H9 (cell line): ENCODE results near the gene PIP4K2A. TPM values are rescaled to one million over a fixed set of nuclear protein-coding genes. Genes with fewer than 3 reads are reported as not detected.

Experiments used
- DNase-seq: peaks from one replicate; pipeline ENCODE4 v3.0.0-alpha.2; 2017
- H2AFZ ChIP-seq: one replicate; pipeline ENCODE4 v1.6.1; 2013; ENCODE audit warnings: mild to moderate bottlenecking, low read length, control low read depth, moderate library complexity
- H2AK5ac ChIP-seq: 2 replicates; pipeline ENCODE4 v1.6.1; 2013; ENCODE audit warnings: low read length, control low read depth, mixed read lengths; ENCODE audit not compliant: insufficient read length
- H2BK120ac ChIP-seq: one replicate; pipeline ENCODE4 v1.6.1; 2013; ENCODE audit warnings: low read depth, mild to moderate bottlenecking, low read length, control low read depth, inconsistent platforms; ENCODE audit not compliant: poor library complexity, severe bottlenecking
- H2BK12ac ChIP-seq: 2 replicates; pipeline ENCODE4 v1.6.1; 2013; ENCODE audit warnings: low read length, control low read depth, mixed read lengths, low read depth; ENCODE audit not compliant: insufficient read length
- H2BK15ac ChIP-seq: 2 replicates; pipeline ENCODE4 v1.6.1; 2013; ENCODE audit warnings: low read depth, low read length, control low read depth
- H2BK20ac ChIP-seq: one replicate; pipeline ENCODE4 v1.6.1; 2013; ENCODE audit warnings: low read depth, mild to moderate bottlenecking, low read length, control low read depth, inconsistent platforms; ENCODE audit not compliant: poor library complexity, severe bottlenecking
- H2BK5ac ChIP-seq: 2 replicates; pipeline ENCODE4 v1.6.1; 2013; ENCODE audit warnings: low read length, control low read depth, mixed read lengths; ENCODE audit not compliant: insufficient read length
- H3K14ac ChIP-seq: 2 replicates; pipeline ENCODE4 v1.6.1; 2013; ENCODE audit warnings: low read length, control low read depth; ENCODE audit not compliant: insufficient read depth
- H3K18ac ChIP-seq: 2 replicates; pipeline ENCODE4 v1.6.1; 2013; ENCODE audit warnings: low read depth, mild to moderate bottlenecking, mixed read lengths, low read length, control low read depth; ENCODE audit not compliant: insufficient read length
- H3K23ac ChIP-seq: 2 replicates; pipeline ENCODE4 v1.6.1; 2013; ENCODE audit warnings: low read length, control low read depth, mixed read lengths, low read depth; ENCODE audit not compliant: insufficient read length
- H3K23me2 ChIP-seq: 2 replicates; pipeline ENCODE4 v1.6.1; 2013; ENCODE audit warnings: low read depth, mild to moderate bottlenecking, mixed read lengths, low read length, control low read depth; ENCODE audit not compliant: insufficient read length, poor library complexity, severe bottlenecking
- H3K27ac ChIP-seq: 2 replicates; pipeline ENCODE4 v1.5.1; 2013; ENCODE audit warnings: low read length, control low read depth, mixed read lengths, low read depth; ENCODE audit not compliant: insufficient read length
- H3K27me3 ChIP-seq: 2 replicates; pipeline ENCODE4 v1.6.1; 2013; ENCODE audit warnings: low read length, control low read depth, inconsistent platforms; ENCODE audit not compliant: insufficient read depth
- H3K4ac ChIP-seq: 2 replicates; pipeline ENCODE4 v1.6.1; 2013; ENCODE audit warnings: low read depth, mild to moderate bottlenecking, control low read depth, inconsistent platforms, low read length, moderate library complexity
- H3K4me1 ChIP-seq: 2 replicates; pipeline ENCODE4 v1.6.1; 2013; ENCODE audit warnings: low read length, control low read depth, inconsistent platforms; ENCODE audit not compliant: insufficient read depth
- H3K4me2 ChIP-seq: 2 replicates; pipeline ENCODE4 v1.6.1; 2013; ENCODE audit warnings: low read length, control low read depth, mixed read lengths; ENCODE audit not compliant: insufficient read length, insufficient read depth
- H3K56ac ChIP-seq: 2 replicates; pipeline ENCODE4 v1.6.1; 2013; ENCODE audit warnings: low read depth, mild to moderate bottlenecking, mixed read lengths, low read length, control low read depth; ENCODE audit not compliant: insufficient read length
- H3K79me1 ChIP-seq: 2 replicates; pipeline ENCODE4 v1.6.1; 2013; ENCODE audit warnings: low read depth, mild to moderate bottlenecking, moderate library complexity, low read length, control low read depth, inconsistent platforms; ENCODE audit not compliant: insufficient read depth, poor library complexity, severe bottlenecking
- H3K79me2 ChIP-seq: 2 replicates; pipeline ENCODE4 v1.6.1; 2013; ENCODE audit warnings: low read length, control low read depth, inconsistent platforms; ENCODE audit not compliant: insufficient read depth
- H3K9ac ChIP-seq: 2 replicates; pipeline ENCODE4 v1.6.1; 2013; ENCODE audit warnings: low read length, control low read depth, mixed read lengths; ENCODE audit not compliant: insufficient read length; ENCODE audit errors: extremely low read depth
- H3K9me3 ChIP-seq: one replicate; pipeline ENCODE4 v1.6.1; 2013; ENCODE audit warnings: low read depth, low read length, inconsistent platforms; ENCODE audit not compliant: control insufficient read depth
- H3T11ph ChIP-seq: one replicate; pipeline ENCODE4 v1.6.1; 2013; ENCODE audit warnings: mild to moderate bottlenecking, low read length, control low read depth, inconsistent platforms
- H4K20me1 ChIP-seq: one replicate; pipeline ENCODE4 v1.6.1; 2013; ENCODE audit not compliant: control insufficient read depth, insufficient read length, insufficient read depth
- H4K5ac ChIP-seq: 2 replicates; pipeline ENCODE4 v1.6.1; 2013; ENCODE audit warnings: low read depth, mild to moderate bottlenecking, mixed read lengths, low read length, control low read depth; ENCODE audit not compliant: insufficient read length
- H4K8ac ChIP-seq: replicated peaks from 2 replicates; pipeline ENCODE4 v1.6.1; 2013; ENCODE audit warnings: low read length, control low read depth, mixed read lengths, low read depth; ENCODE audit not compliant: insufficient read length
- H4K91ac ChIP-seq: 2 replicates; pipeline ENCODE4 v1.6.1; 2013; ENCODE audit warnings: low read depth, mild to moderate bottlenecking, moderate library complexity, mixed read lengths, low read length, control low read depth; ENCODE audit not compliant: insufficient read length
- H3K27ac Mint-ChIP-seq, 3 experiments: 2 replicates in 2 of 3; 3 replicates in 1 of 3; pipeline ENCODE4 v1.8.0; 2020 to 2021; ENCODE audit warnings: mixed read lengths in 3 of 3, mild to moderate bottlenecking in 1 of 3, moderate library complexity in 1 of 3
- H3K27me3 Mint-ChIP-seq: 2 replicates; pipeline ENCODE4 v1.8.0; 2021; ENCODE audit warnings: low read depth, mild to moderate bottlenecking, moderate library complexity, mixed read lengths
- H3K36me3 Mint-ChIP-seq, 3 experiments: 2 replicates in 2 of 3; 3 replicates in 1 of 3; pipeline ENCODE4 v1.8.0; 2020 to 2021; ENCODE audit warnings: low read depth in 3 of 3, mixed read lengths in 3 of 3; ENCODE audit not compliant: insufficient read depth in 1 of 3
- H3K4me1 Mint-ChIP-seq, 2 experiments: 2 replicates each; pipeline ENCODE4 v1.8.0; 2020; ENCODE audit warnings: mixed read lengths in 2 of 2
- H3K4me3 Mint-ChIP-seq, 2 experiments: 2 replicates in 1 of 2; 3 replicates in 1 of 2; pipeline ENCODE4 v1.8.0; 2020 to 2021; ENCODE audit warnings: mild to moderate bottlenecking in 2 of 2, mixed read lengths in 2 of 2, moderate library complexity in 1 of 2
- H3K9me3 Mint-ChIP-seq, 2 experiments: 2 replicates in 1 of 2; 3 replicates in 1 of 2; pipeline ENCODE4 v1.8.0; 2020; ENCODE audit warnings: mild to moderate bottlenecking in 2 of 2, mixed read lengths in 2 of 2, moderate library complexity in 1 of 2
- CTCF ChIP-seq: fragments of 200-600 bp; sonication (generic); conservative IDR thresholded peaks from 3 replicates; pipeline ENCODE4 v1.8.0; 2021; ENCODE audit warnings: antibody characterized with exemption, mild to moderate bottlenecking
- WGBS: extraction: QIAGEN DNeasy Blood & Tissue Kit; methylation state at CpG from one replicate; pipeline ENCODE4 v1.1.7; 2013; ENCODE audit warnings: missing lambda C conversion rate, low lambda C conversion rate, mixed read lengths; ENCODE audit not compliant: insufficient read length; ENCODE audit errors: extremely low coverage; 5-methylcytosine and 5-hydroxymethylcytosine counted together
- total RNA-seq: library from RNA; stranded (reverse); gene quantifications from 2 replicates; pipeline ENCODE4 v1.2.1, GENCODE V29; 2021

Gene PIP4K2A
- total RNA-seq, 1 experiment from 2014 or later, result 33.6 TPM

DNA sequence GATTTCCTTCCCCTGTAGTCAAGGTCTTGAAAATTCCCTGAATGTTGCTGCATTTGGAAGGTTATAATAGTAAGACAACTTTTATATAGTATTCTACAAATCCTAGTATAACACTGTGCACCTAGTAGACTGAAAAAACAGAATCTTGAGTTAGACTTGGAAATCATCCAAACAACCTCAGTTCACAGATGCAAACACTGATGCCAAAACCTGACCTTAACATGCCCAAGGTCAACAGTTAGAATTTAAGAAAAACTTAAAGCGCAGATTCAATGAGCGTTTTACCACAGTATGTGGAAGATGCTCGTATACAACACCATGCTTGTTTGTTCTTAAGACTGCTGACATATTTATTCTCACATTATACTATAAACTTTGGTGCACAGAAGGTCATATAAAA is 3.0 kb downstream of the PIP4K2A start:
- no peaks in the 10 kb centered on the region; the same call in 1 of the 2 replicates for H3K27me3 ChIP-seq
- H3K27me3 Mint-ChIP-seq, result peaks cover 13% of the 10 kb centered on the region
- no peak for TF ChIP-seq CTCF

More for the DNA sequence above, 3.0 kb downstream of the PIP4K2A start:
- Histone ChIP-seq H4K8ac (no peak overlapping the region), H2BK15ac (no peak overlapping the region), H4K5ac (no peak overlapping the region), H2BK120ac (no peak overlapping the region), H3K9ac (no peak overlapping the region), H3K79me2 (peaks cover 40% of the 10 kb centered on the region), H3K4me2 (no peak overlapping the region), H2BK20ac (no peak overlapping the region), H3K9me3 (no peaks in the 10 kb centered on the region), H3K14ac (no peak overlapping the region), H2BK5ac (no peak overlapping the region), H3K27ac (no peak overlapping the region), H3K79me1 (peaks cover 10% of the 10 kb centered on the region), H3K23me2 (peaks cover 12% of the 10 kb centered on the region), H4K91ac (no peak overlapping the region), H4K20me1 (no peaks in the 10 kb centered on the region), H3K56ac (no peak overlapping the region), H3K4ac (no peak overlapping the region), H3K4me1 (no peaks in the 10 kb centered on the region), H2AK5ac (no peak overlapping the region), H3K18ac (no peak overlapping the region), H3T11ph (no peak overlapping the region), H3K23ac (no peak overlapping the region), H2AFZ (no peak overlapping the region), H2BK12ac (no peak overlapping the region)
- Mint-ChIP-seq H3K9me3 (no peaks in the 10 kb centered on the region; a peak in 1 of 5 replicates), H3K4me1 (peaks cover 34 to 36% of the 10 kb centered on the region in 2 experiments), H3K4me3 (no peak overlapping the region), H3K27ac (no peak overlapping the region), H3K36me3 (no peaks in the 10 kb centered on the region; a peak in 1 of 7 replicates)
- no peak for DNase-seq
- no CpG with 5 or more reads among the region's 3 CpGs for WGBS
